ENCODE measurements around the gene MINK1. TPM values are rescaled to one million over a fixed set of nuclear protein-coding genes. Genes with fewer than 3 reads are reported as not detected.

The MINK1 gene
- total and polyA plus RNA-seq, 2 of the 13 experiments (the other 11 are each of a cell fraction or from before 2014, with no cell fraction given): 17.2 to 63.9 TPM

DNA sequence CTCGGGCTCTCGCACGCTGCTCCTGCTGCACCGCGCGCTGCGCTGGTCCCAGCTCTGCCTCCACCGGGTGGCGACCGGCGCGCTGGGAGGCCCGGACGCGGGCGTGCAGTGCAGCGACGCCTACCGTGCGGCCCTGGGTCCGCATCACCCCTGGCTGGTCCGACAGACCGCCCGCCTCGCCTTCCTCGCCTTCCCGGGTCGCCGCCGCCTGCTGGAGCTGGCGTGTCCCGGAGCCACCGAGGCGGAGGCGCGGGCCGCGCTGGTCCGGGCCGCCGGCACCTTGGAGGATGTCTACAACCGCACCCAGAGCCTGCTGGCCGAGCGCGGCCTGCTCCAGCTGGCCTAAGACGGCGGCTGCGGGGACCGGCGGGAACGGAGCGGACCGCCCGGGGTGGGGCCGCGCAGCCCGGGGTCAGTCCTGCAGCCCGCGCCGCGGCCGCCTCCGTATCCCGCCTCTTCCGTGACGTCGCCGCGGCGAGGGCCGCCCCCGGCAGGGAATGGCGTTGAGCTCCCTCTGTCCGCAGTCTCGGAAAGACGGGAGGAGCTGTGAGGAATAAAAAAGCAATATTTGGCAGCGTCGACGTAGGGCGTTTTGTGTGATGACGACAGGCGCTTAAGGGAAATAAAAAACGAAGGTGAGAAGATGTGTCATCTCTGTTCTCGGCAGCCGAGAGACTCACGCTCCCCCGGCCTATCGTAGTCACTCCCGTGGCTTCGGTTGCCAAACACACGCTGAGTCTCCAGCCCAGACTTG, 43.0 kb upstream of the MINK1 start (continued):
- TF ChIP-seq, protein P1, sequence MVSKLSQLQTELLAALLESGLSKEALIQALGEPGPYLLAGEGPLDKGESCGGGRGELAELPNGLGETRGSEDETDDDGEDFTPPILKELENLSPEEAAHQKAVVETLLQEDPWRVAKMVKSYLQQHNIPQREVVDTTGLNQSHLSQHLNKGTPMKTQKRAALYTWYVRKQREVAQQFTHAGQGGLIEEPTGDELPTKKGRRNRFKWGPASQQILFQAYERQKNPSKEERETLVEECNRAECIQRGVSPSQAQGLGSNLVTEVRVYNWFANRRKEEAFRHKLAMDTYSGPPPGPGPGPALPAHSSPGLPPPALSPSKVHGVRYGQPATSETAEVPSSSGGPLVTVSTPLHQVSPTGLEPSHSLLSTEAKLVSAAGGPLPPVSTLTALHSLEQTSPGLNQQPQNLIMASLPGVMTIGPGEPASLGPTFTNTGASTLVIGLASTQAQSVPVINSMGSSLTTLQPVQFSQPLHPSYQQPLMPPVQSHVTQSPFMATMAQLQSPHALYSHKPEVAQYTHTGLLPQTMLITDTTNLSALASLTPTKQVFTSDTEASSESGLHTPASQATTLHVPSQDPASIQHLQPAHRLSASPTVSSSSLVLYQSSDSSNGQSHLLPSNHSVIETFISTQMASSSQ (IDR thresholded peaks at IDR 0.05; ENCODE audit: low read depth): no peak
- TF ChIP-seq, protein P1 (CRISPR knock-in tag; IDR thresholded peaks at IDR 0.05; ENCODE audit: borderline replicate concordance): peak; percentile 87
- TF ChIP-seq FOXM1 (CRISPR knock-in tag; IDR thresholded peaks at IDR 0.05) (0 out of 2 replicates have a peak, but pooled peaks have one; percentile 45), BRCA1 (CRISPR knock-in tag; IDR thresholded peaks at IDR 0.05) (peak; percentile 57; the same call in 1 of the 2 replicates), TBX2 (CRISPR knock-in tag; IDR thresholded peaks at IDR 0.05; ENCODE audit: borderline replicate concordance) (no peak), CREB1 (IDR thresholded peaks at IDR 0.05) (peak; percentile 82), CREB1 (CRISPR knock-in tag; IDR thresholded peaks at IDR 0.05) (no peak), TARDBP (CRISPR knock-in tag; IDR thresholded peaks at IDR 0.05) (peak; percentile 58; the same call in 1 of the 2 replicates), ZNF772 (CRISPR knock-in tag; IDR thresholded peaks at IDR 0.05) (no peak; the same call in 1 of the 2 replicates), ZMYM4 (CRISPR knock-in tag; IDR thresholded peaks at IDR 0.05) (peak; percentile 59), ZFYVE20 (CRISPR knock-in tag; IDR thresholded peaks at IDR 0.05; ENCODE audit: borderline replicate concordance, low read depth) (no peak), ZNF3 (CRISPR knock-in tag; IDR thresholded peaks at IDR 0.05) (no peak), CEBPB (IDR thresholded peaks at IDR 0.05; ENCODE audit: borderline replicate concordance, low read depth, low read length) (no peak), ZFX (CRISPR knock-in tag; IDR thresholded peaks at IDR 0.05; ENCODE audit: low read depth) (peak; percentile 93), STAG1 (CRISPR knock-in tag; IDR thresholded peaks at IDR 0.05) (peak; percentile 79), RARA (CRISPR knock-in tag; IDR thresholded peaks at IDR 0.05) (peak; percentile 24; the same call in 1 of the 2 replicates)
- TF ChIP-seq, protein P2, sequence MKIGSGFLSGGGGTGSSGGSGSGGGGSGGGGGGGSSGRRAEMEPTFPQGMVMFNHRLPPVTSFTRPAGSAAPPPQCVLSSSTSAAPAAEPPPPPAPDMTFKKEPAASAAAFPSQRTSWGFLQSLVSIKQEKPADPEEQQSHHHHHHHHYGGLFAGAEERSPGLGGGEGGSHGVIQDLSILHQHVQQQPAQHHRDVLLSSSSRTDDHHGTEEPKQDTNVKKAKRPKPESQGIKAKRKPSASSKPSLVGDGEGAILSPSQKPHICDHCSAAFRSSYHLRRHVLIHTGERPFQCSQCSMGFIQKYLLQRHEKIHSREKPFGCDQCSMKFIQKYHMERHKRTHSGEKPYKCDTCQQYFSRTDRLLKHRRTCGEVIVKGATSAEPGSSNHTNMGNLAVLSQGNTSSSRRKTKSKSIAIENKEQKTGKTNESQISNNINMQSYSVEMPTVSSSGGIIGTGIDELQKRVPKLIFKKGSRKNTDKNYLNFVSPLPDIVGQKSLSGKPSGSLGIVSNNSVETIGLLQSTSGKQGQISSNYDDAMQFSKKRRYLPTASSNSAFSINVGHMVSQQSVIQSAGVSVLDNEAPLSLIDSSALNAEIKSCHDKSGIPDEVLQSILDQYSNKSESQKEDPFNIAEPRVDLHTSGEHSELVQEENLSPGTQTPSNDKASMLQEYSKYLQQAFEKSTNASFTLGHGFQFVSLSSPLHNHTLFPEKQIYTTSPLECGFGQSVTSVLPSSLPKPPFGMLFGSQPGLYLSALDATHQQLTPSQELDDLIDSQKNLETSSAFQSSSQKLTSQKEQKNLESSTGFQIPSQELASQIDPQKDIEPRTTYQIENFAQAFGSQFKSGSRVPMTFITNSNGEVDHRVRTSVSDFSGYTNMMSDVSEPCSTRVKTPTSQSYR (CRISPR knock-in tag; IDR thresholded peaks at IDR 0.05; ENCODE audit: borderline replicate concordance): no peak; the same call in 1 of the 2 replicates
- TF ChIP-seq, protein P3, sequence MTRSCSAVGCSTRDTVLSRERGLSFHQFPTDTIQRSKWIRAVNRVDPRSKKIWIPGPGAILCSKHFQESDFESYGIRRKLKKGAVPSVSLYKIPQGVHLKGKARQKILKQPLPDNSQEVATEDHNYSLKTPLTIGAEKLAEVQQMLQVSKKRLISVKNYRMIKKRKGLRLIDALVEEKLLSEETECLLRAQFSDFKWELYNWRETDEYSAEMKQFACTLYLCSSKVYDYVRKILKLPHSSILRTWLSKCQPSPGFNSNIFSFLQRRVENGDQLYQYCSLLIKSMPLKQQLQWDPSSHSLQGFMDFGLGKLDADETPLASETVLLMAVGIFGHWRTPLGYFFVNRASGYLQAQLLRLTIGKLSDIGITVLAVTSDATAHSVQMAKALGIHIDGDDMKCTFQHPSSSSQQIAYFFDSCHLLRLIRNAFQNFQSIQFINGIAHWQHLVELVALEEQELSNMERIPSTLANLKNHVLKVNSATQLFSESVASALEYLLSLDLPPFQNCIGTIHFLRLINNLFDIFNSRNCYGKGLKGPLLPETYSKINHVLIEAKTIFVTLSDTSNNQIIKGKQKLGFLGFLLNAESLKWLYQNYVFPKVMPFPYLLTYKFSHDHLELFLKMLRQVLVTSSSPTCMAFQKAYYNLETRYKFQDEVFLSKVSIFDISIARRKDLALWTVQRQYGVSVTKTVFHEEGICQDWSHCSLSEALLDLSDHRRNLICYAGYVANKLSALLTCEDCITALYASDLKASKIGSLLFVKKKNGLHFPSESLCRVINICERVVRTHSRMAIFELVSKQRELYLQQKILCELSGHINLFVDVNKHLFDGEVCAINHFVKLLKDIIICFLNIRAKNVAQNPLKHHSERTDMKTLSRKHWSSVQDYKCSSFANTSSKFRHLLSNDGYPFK (CRISPR knock-in tag; IDR thresholded peaks at IDR 0.05; ENCODE audit: borderline replicate concordance): no peak
